Duodenal mucosa (tissue), 2 donors: Measurements from ENCODE around the gene GJE1.
"Not testable (repeated sequence)": the region's sequence is repeated elsewhere in the genome, so short reads cannot be mapped to it uniquely, and the experiment has no call there.

Experiments used
- H3K27ac ChIP-seq: one replicate; pipeline ENCODE4 v1.7.0; 2013; ENCODE audit warnings: low read depth, low read length
- H3K27me3 ChIP-seq, 2 donors: one replicate each; pipeline ENCODE4 v1.7.0; 2013; ENCODE audit warnings: low read length in 2 of 2, control low read depth in 1 of 2; ENCODE audit not compliant: insufficient read depth in 2 of 2, control insufficient read depth in 1 of 2
- H3K36me3 ChIP-seq, 2 donors: one replicate each; pipeline ENCODE4 v1.7.0; 2013; ENCODE audit warnings: low read length in 2 of 2, control low read depth in 1 of 2; ENCODE audit not compliant: insufficient read depth in 2 of 2, control insufficient read depth in 1 of 2
- H3K4me1 ChIP-seq, 2 donors: one replicate each; pipeline ENCODE4 v1.7.0; 2013; ENCODE audit warnings: low read length in 2 of 2, control low read depth in 1 of 2; ENCODE audit not compliant: insufficient read depth in 2 of 2, control insufficient read depth in 1 of 2
- H3K4me3 ChIP-seq, 2 donors: one replicate each; pipeline ENCODE4 v1.7.0; 2013; ENCODE audit warnings: low read length in 2 of 2, low read depth in 1 of 2
- H3K9ac ChIP-seq, 2 donors: one replicate each; pipeline ENCODE4 v1.7.0; 2013; ENCODE audit warnings: low read length in 2 of 2, low read depth in 1 of 2
- H3K9me3 ChIP-seq, 2 donors: one replicate each; pipeline ENCODE4 v1.7.0; 2013; ENCODE audit warnings: low read length in 2 of 2, control low read depth in 1 of 2; ENCODE audit not compliant: control insufficient read depth in 1 of 2

GJE1 gene, protein sequence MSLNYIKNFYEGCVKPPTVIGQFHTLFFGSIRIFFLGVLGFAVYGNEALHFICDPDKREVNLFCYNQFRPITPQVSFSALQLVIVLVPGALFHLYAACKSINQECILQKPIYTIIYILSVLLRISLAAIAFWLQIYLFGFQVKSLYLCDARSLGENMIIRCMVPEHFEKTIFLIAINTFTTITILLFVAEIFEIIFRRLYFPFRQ

DNA sequence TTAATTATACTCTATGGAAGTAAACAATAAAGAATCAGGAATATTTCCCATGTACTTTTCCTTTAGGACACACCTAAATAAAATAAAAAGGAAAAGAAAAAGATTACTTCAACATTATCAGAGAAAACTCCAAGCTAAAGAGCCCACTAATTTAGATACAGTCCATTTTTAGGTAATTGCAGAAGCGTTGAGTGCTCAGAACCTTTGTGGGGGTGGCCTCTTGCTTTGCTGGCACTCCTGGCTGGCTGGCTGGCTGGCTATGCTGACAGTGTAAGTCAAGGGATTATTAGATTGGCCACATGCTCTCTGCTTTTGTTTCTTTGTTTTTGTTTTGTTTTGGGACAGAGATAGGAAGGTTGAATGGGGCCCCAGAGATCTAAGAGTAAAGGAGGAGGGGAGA is at the start of gene GJE1:
GJE1 (plus strand) TSS at position 301 of the 400 bp plus-strand sequence. CDS start 234 bp downstream, outside the sequence.
- Histone ChIP-seq H3K27ac (no peak within 1 kb of the TSS), H3K4me1 (no peaks in the 10 kb centered on the region), H3K4me3 (no peak within 1 kb of the TSS), H3K27me3 (peaks cover 0 to 3% of the 10 kb centered on the region in 2 donors), H3K9me3 (no peaks in the 10 kb centered on the region), H3K9ac (no peak within 1 kb of the TSS), H3K36me3 (no peaks in the 10 kb centered on the region)

- peaks cover 0 to 6% of the 10 kb centered on the region in 2 donors for H3K27me3 ChIP-seq
- no peaks in the 10 kb centered on the region for H3K4me1 ChIP-seq
- H3K9me3 ChIP-seq, result no peaks in the 10 kb centered on the region
- H3K4me3 ChIP-seq, result no peak overlapping the region
- no peaks in the 10 kb centered on the region for H3K36me3 ChIP-seq
- no peak overlapping the region for H3K27ac ChIP-seq
- no peak overlapping the region for H3K9ac ChIP-seq
These were observed 44.5 kb upstream of the GJE1 start for GRCh38 chr6:142087950-142088857.

DNA sequence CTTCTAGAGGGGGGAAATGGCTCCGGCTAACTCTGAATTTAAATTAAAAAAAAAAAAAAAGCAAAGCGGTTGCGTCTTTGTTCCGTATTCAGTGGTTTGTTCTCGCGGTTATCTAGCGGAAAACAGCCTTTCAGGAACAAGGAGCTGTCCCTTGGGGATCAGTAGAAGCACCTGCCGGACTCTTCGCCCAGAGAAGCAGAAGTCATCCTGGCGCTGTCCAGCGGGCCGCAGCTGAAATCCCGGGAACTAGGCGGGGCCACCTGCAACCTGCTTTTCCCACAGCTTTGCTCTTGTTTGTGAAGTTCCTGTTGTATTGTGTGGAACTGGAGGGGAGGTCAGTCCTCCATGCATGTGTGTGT is 43.9 kb upstream of the GJE1 start:
- Histone ChIP-seq H3K27ac (no peak overlapping the region), H3K9me3 (no peaks in the 10 kb centered on the region), H3K4me3 (no peak overlapping the region), H3K4me1 (no peaks in the 10 kb centered on the region), H3K27me3 (peaks cover 0 to 6% of the 10 kb centered on the region in 2 donors), H3K9ac (no peak overlapping the region), H3K36me3 (no peaks in the 10 kb centered on the region)

DNA sequence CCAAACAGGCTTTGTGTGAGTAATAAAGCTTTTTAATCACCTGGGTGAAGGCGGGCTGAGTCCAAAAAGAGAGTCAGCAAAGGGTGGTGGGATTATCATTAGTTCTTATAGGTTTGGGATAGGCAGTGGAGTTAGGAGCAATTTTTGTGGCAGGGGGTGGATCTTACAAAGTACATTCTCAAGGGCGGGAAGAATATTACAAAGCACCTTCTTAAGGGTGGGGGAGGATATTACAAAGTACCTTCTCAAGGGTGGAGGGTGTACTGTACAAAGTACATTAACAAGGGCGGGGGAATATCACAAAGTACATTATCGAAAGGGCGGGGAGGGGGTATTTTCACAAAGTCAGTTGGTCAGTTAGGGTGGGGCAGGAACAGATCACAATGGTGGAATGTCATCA is 27.9 kb upstream of the GJE1 start:
- H3K4me1 ChIP-seq, H3K4me3 ChIP-seq, H3K36me3 ChIP-seq, H3K27ac ChIP-seq, H3K9ac ChIP-seq, H3K9me3 ChIP-seq, H3K27me3 ChIP-seq: not testable (repeated sequence)

DNA sequence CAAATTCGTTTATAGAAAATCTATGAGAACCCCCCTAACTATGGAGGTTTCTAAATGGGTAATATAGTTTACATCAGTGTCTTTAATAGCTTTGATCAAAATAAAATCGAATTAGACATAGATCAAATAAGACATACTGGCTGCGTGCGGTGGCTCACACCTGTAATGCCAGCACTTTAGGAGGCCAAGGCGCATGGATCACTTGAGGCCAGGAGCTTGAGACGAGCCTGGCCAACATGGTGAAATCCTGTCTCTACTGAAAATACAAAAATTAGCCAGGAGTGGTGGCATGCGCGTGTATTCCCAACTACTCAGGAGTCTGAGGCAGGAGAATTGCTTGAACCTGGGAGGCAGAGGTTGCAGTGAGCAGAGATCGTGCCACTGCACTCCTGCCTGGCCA is 21.9 kb upstream of the GJE1 start:
- not testable (repeated sequence) for H3K4me3 ChIP-seq, H3K9me3 ChIP-seq, H3K27ac ChIP-seq, H3K27me3 ChIP-seq, H3K4me1 ChIP-seq, H3K9ac ChIP-seq, H3K36me3 ChIP-seq

- no peak overlapping the region for H3K27ac ChIP-seq
- no peaks in the 10 kb centered on the region for H3K27me3 ChIP-seq
- no peaks in the 10 kb centered on the region for H3K36me3 ChIP-seq
- H3K4me3 ChIP-seq, result no peak overlapping the region
- H3K9me3 ChIP-seq, result no peaks in the 10 kb centered on the region
- H3K9ac ChIP-seq, result no peak overlapping the region
- no peaks in the 10 kb centered on the region for H3K4me1 ChIP-seq
These were observed 20.2 kb upstream of the GJE1 start for GRCh38 chr6:142112451-142113061.

DNA sequence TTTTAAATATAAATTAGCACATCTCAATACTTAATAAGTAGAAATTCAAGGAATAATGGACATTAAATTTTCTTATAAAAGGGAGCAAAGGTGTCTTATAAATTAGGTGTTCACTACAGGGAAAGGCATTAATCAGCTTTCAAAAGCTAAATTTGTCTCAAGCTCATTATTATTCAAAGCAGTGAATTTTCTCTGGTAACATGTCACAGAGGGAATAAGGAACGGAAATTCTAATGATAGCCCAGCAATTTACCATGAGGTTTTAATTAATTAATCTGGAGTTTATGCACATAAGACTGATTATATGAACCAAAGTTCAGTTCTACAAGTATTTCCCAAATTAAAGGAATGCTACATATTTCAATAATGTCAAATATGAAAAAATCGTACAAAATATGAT is 15.4 kb upstream of the GJE1 start:
- no peak overlapping the region for H3K9ac ChIP-seq
- no peaks in the 10 kb centered on the region for H3K36me3 ChIP-seq
- no peaks in the 10 kb centered on the region for H3K4me1 ChIP-seq
- no peaks in the 10 kb centered on the region for H3K9me3 ChIP-seq
- no peak overlapping the region for H3K27ac ChIP-seq
- no peaks in the 10 kb centered on the region for H3K27me3 ChIP-seq
- H3K4me3 ChIP-seq, result no peak overlapping the region

GRCh38 chr6:142118328-142118727 is 14.4 kb upstream of the GJE1 start:
- Histone ChIP-seq H3K27ac (no peak overlapping the region), H3K4me1 (no peaks in the 10 kb centered on the region), H3K27me3 (no peaks in the 10 kb centered on the region)

GRCh38 chr6:142118925-142119324 is 13.8 kb upstream of the GJE1 start:
- Histone ChIP-seq H3K27ac (no peak overlapping the region), H3K4me3 (no peak overlapping the region), H3K4me1 (no peaks in the 10 kb centered on the region), H3K27me3 (no peaks in the 10 kb centered on the region), H3K36me3 (no peaks in the 10 kb centered on the region), H3K9me3 (no peaks in the 10 kb centered on the region), H3K9ac (no peak overlapping the region)

More at GRCh38 chr6:142118328-142118727, 14.4 kb upstream of the GJE1 start:
- Histone ChIP-seq H3K36me3 (no peaks in the 10 kb centered on the region), H3K9me3 (no peaks in the 10 kb centered on the region), H3K9ac (no peak overlapping the region), H3K4me3 (no peak overlapping the region)

DNA sequence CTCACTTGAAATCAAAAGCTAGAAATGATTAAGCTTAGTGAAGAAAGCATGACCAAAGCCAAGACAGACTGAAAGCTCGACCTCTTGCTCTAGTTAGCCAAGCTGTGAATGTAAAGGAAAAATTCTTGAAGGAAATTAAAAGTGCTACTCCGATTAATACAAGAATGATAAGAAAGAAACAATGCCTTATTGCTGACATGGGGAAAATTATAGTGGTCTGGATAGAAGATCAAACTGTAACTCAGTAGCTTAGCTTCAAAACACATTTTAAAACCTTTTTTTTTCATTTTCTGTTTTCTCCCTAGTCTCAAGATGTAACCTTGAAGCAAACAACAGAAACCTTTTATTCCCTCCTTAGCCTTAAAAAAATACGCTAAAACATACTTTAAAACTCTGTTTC is 11.4 kb upstream of the GJE1 start:
- Histone ChIP-seq H3K9ac (no peak overlapping the region), H3K27me3 (no peaks in the 10 kb centered on the region), H3K4me3 (no peak overlapping the region), H3K36me3 (no peaks in the 10 kb centered on the region), H3K27ac (no peak overlapping the region), H3K9me3 (no peaks in the 10 kb centered on the region), H3K4me1 (no peaks in the 10 kb centered on the region)
